ENCODE measurements around the gene LBX2.

Gene LBX2

GRCh38 chr2:74498500-74499266, 720 bp downstream of the LBX2 start:
- H3K9ac ChIP-seq (ENCODE audit: low read depth in 1 of 2, low read length in 2 of 2), result peak overlapping the region; percentile 64 to 68
- H3K27me3 ChIP-seq (ENCODE audit: control insufficient read depth in 1 of 2, insufficient read depth in 2 of 2, low read length in 2 of 2), result peaks cover 0 to 12% of the 10 kb centered on the region in 2 donors
- H3K4me1 ChIP-seq (ENCODE audit: control insufficient read depth in 1 of 2, insufficient read depth in 2 of 2, low read length in 2 of 2), result peaks cover 34 to 47% of the 10 kb centered on the region in 2 donors
- H3K36me3 ChIP-seq (ENCODE audit: control insufficient read depth in 1 of 2, insufficient read depth in 2 of 2, low read length in 2 of 2), result peaks cover 2 to 6% of the 10 kb centered on the region in 2 donors
- no peaks in the 10 kb centered on the region for H3K9me3 ChIP-seq (ENCODE audit: control insufficient read depth in 1 of 2, low read length in 2 of 2)
- H3K27ac ChIP-seq (ENCODE audit: low read depth, low read length), result no peak overlapping the region
- peak overlapping the region; percentile 74 to 82 for H3K4me3 ChIP-seq (ENCODE audit: low read depth in 1 of 2, low read length in 2 of 2)

- H3K9ac ChIP-seq (ENCODE audit: low read depth in 1 of 2, low read length in 2 of 2), result peak overlapping the region; percentile 64 to 68
- H3K36me3 ChIP-seq (ENCODE audit: control insufficient read depth in 1 of 2, insufficient read depth in 2 of 2, low read length in 2 of 2), result peaks cover 8 to 13% of the 10 kb centered on the region in 2 donors
- H3K4me1 ChIP-seq (ENCODE audit: control insufficient read depth in 1 of 2, insufficient read depth in 2 of 2, low read length in 2 of 2), result peaks cover 32 to 45% of the 10 kb centered on the region in 2 donors
- no peaks in the 10 kb centered on the region for H3K9me3 ChIP-seq (ENCODE audit: control insufficient read depth in 1 of 2, low read length in 2 of 2)
- H3K4me3 ChIP-seq (ENCODE audit: low read depth in 1 of 2, low read length in 2 of 2), result peak overlapping the region; percentile 74 to 82
- H3K27ac ChIP-seq (ENCODE audit: low read depth, low read length), result no peak overlapping the region
- H3K27me3 ChIP-seq (ENCODE audit: control insufficient read depth in 1 of 2, insufficient read depth in 2 of 2, low read length in 2 of 2), result peaks cover 0 to 12% of the 10 kb centered on the region in 2 donors
Measured at GRCh38 chr2:74497777-74498499, 1.5 kb downstream of the LBX2 start.

GRCh38 chr2:74496997-74497776, 2.2 kb downstream of the LBX2 start:
- Histone ChIP-seq H3K9me3 (ENCODE audit: control insufficient read depth in 1 of 2, low read length in 2 of 2) (no peaks in the 10 kb centered on the region), H3K27ac (ENCODE audit: low read depth, low read length) (no peak overlapping the region), H3K9ac (ENCODE audit: low read depth in 1 of 2, low read length in 2 of 2) (peak overlapping the region; percentile 38 to 64), H3K4me3 (ENCODE audit: low read depth in 1 of 2, low read length in 2 of 2) (peak overlapping the region; percentile 74 to 82), H3K36me3 (ENCODE audit: control insufficient read depth in 1 of 2, insufficient read depth in 2 of 2, low read length in 2 of 2) (peaks cover 16 to 21% of the 10 kb centered on the region in 2 donors), H3K4me1 (ENCODE audit: control insufficient read depth in 1 of 2, insufficient read depth in 2 of 2, low read length in 2 of 2) (peaks cover 32 to 43% of the 10 kb centered on the region in 2 donors), H3K27me3 (ENCODE audit: control insufficient read depth in 1 of 2, insufficient read depth in 2 of 2, low read length in 2 of 2) (peaks cover 0 to 12% of the 10 kb centered on the region in 2 donors)

- Histone ChIP-seq H3K4me3 (ENCODE audit: low read depth in 1 of 2, low read length in 2 of 2) (no peak overlapping the region), H3K36me3 (ENCODE audit: control insufficient read depth in 1 of 2, insufficient read depth in 2 of 2, low read length in 2 of 2) (peaks cover 31 to 38% of the 10 kb centered on the region in 2 donors), H3K9ac (ENCODE audit: low read depth in 1 of 2, low read length in 2 of 2) (no peak overlapping the region), H3K27ac (ENCODE audit: low read depth, low read length) (no peak overlapping the region), H3K4me1 (ENCODE audit: control insufficient read depth in 1 of 2, insufficient read depth in 2 of 2, low read length in 2 of 2) (peaks cover 21 to 34% of the 10 kb centered on the region in 2 donors), H3K9me3 (ENCODE audit: control insufficient read depth in 1 of 2, low read length in 2 of 2) (no peaks in the 10 kb centered on the region), H3K27me3 (ENCODE audit: control insufficient read depth in 1 of 2, insufficient read depth in 2 of 2, low read length in 2 of 2) (peaks cover 0 to 12% of the 10 kb centered on the region in 2 donors)
Measured at GRCh38 chr2:74495440-74495839, 4.0 kb downstream of the LBX2 start.

GRCh38 chr2:74493546-74493945, 5.9 kb downstream of the LBX2 start:
- H3K36me3 ChIP-seq (ENCODE audit: control insufficient read depth in 1 of 2, insufficient read depth in 2 of 2, low read length in 2 of 2), result peaks cover 31 to 43% of the 10 kb centered on the region in 2 donors

GRCh38 chr2:74491648-74492544, 7.5 kb downstream of the LBX2 start:
- Histone ChIP-seq H3K36me3 (ENCODE audit: control insufficient read depth in 1 of 2, insufficient read depth in 2 of 2, low read length in 2 of 2) (peaks cover 31 to 53% of the 10 kb centered on the region in 2 donors), H3K27me3 (ENCODE audit: control insufficient read depth in 1 of 2, insufficient read depth in 2 of 2, low read length in 2 of 2) (no peaks in the 10 kb centered on the region)

More at GRCh38 chr2:74493546-74493945, 5.9 kb downstream of the LBX2 start:
- Histone ChIP-seq H3K9ac (ENCODE audit: low read depth in 1 of 2, low read length in 2 of 2) (no peak overlapping the region), H3K9me3 (ENCODE audit: control insufficient read depth in 1 of 2, low read length in 2 of 2) (no peaks in the 10 kb centered on the region), H3K27ac (ENCODE audit: low read depth, low read length) (no peak overlapping the region), H3K4me1 (ENCODE audit: control insufficient read depth in 1 of 2, insufficient read depth in 2 of 2, low read length in 2 of 2) (peaks cover 15 to 33% of the 10 kb centered on the region in 2 donors), H3K4me3 (ENCODE audit: low read depth in 1 of 2, low read length in 2 of 2) (no peak overlapping the region), H3K27me3 (ENCODE audit: control insufficient read depth in 1 of 2, insufficient read depth in 2 of 2, low read length in 2 of 2) (peaks cover 0 to 5% of the 10 kb centered on the region in 2 donors)

GRCh38 chr2:74489906-74490305, 9.5 kb downstream of the LBX2 start:
- no peaks in the 10 kb centered on the region for H3K27me3 ChIP-seq (ENCODE audit: control insufficient read depth in 1 of 2, insufficient read depth in 2 of 2, low read length in 2 of 2)
- no peak overlapping the region for H3K4me3 ChIP-seq (ENCODE audit: low read depth in 1 of 2, low read length in 2 of 2)
- H3K9ac ChIP-seq (ENCODE audit: low read depth in 1 of 2, low read length in 2 of 2), result no peak overlapping the region
- H3K4me1 ChIP-seq (ENCODE audit: control insufficient read depth in 1 of 2, insufficient read depth in 2 of 2, low read length in 2 of 2), result peaks cover 17 to 25% of the 10 kb centered on the region in 2 donors
- H3K36me3 ChIP-seq (ENCODE audit: control insufficient read depth in 1 of 2, insufficient read depth in 2 of 2, low read length in 2 of 2), result peaks cover 31 to 66% of the 10 kb centered on the region in 2 donors
- H3K9me3 ChIP-seq (ENCODE audit: control insufficient read depth in 1 of 2, low read length in 2 of 2), result no peaks in the 10 kb centered on the region
- no peak overlapping the region for H3K27ac ChIP-seq (ENCODE audit: low read depth, low read length)

More at GRCh38 chr2:74491648-74492544, 7.5 kb downstream of the LBX2 start:
- H3K4me3 ChIP-seq (ENCODE audit: low read depth in 1 of 2, low read length in 2 of 2), result no peak overlapping the region
- no peak overlapping the region for H3K27ac ChIP-seq (ENCODE audit: low read depth, low read length)
- no peaks in the 10 kb centered on the region for H3K9me3 ChIP-seq (ENCODE audit: control insufficient read depth in 1 of 2, low read length in 2 of 2)
- peaks cover 17 to 25% of the 10 kb centered on the region in 2 donors for H3K4me1 ChIP-seq (ENCODE audit: control insufficient read depth in 1 of 2, insufficient read depth in 2 of 2, low read length in 2 of 2)
- H3K9ac ChIP-seq (ENCODE audit: low read depth in 1 of 2, low read length in 2 of 2), result no peak overlapping the region

- peaks cover 17 to 25% of the 10 kb centered on the region in 2 donors for H3K4me1 ChIP-seq (ENCODE audit: control insufficient read depth in 1 of 2, insufficient read depth in 2 of 2, low read length in 2 of 2)
- H3K9ac ChIP-seq (ENCODE audit: low read depth in 1 of 2, low read length in 2 of 2), result peak overlapping the region; percentile 3 to 47
- H3K4me3 ChIP-seq (ENCODE audit: low read depth in 1 of 2, low read length in 2 of 2), result peak overlapping the region in 1 of 2 donors; percentile 28
- peaks cover 30 to 64% of the 10 kb centered on the region in 2 donors for H3K36me3 ChIP-seq (ENCODE audit: control insufficient read depth in 1 of 2, insufficient read depth in 2 of 2, low read length in 2 of 2)
- no peak overlapping the region for H3K27ac ChIP-seq (ENCODE audit: low read depth, low read length)
- H3K27me3 ChIP-seq (ENCODE audit: control insufficient read depth in 1 of 2, insufficient read depth in 2 of 2, low read length in 2 of 2), result no peaks in the 10 kb centered on the region
- no peaks in the 10 kb centered on the region for H3K9me3 ChIP-seq (ENCODE audit: control insufficient read depth in 1 of 2, low read length in 2 of 2)
Measured at GRCh38 chr2:74488643-74489481, 10.5 kb downstream of the LBX2 start.
